NT2/D1 (cell line): ENCODE measurements around the gene KIF1A.
"Not testable (repeated sequence)": the region's sequence is repeated elsewhere in the genome, so short reads cannot be mapped to it uniquely, and the experiment has no call there.

Experiments
- DNase-seq: peaks from one replicate; pipeline ENCODE4 v3.0.0-alpha.2; 2011; ENCODE audit warnings: low read depth, low spot score
- H3K27me3 ChIP-seq: 2 replicates; pipeline ENCODE4 v1.6.0; 2011; ENCODE audit warnings: mild to moderate bottlenecking; ENCODE audit not compliant: insufficient read length, insufficient read depth
- H3K36me3 ChIP-seq: 2 replicates; pipeline ENCODE4 v1.6.1; 2011; ENCODE audit warnings: mild to moderate bottlenecking, low read length, mixed read lengths; ENCODE audit not compliant: insufficient read depth, insufficient read length
- H3K4me1 ChIP-seq: 2 replicates; pipeline ENCODE4 v1.5.1; 2011; ENCODE audit not compliant: insufficient read depth, insufficient read length
- H3K4me3 ChIP-seq: 2 replicates; pipeline ENCODE4 v1.5.1; 2011; ENCODE audit warnings: low read depth; ENCODE audit not compliant: insufficient read length
- H3K9ac ChIP-seq: 2 replicates; pipeline ENCODE4 v1.6.0; 2011; ENCODE audit warnings: low read depth; ENCODE audit not compliant: insufficient read length
- H3K9me3 ChIP-seq: 2 replicates; pipeline ENCODE4 v1.5.1; 2011; ENCODE audit warnings: mild to moderate bottlenecking, low read length; ENCODE audit not compliant: insufficient read depth
- SUZ12 ChIP-seq: IDR thresholded peaks from 2 replicates; pipeline ENCODE4 v1.6.1; 2011; ENCODE audit not compliant: insufficient read length, insufficient read depth; ENCODE audit errors: extremely low read depth
- YY1 ChIP-seq: IDR thresholded peaks from 2 replicates; pipeline ENCODE4 v1.6.1; 2011; ENCODE audit not compliant: insufficient read length, insufficient read depth
- ZNF274 ChIP-seq: IDR thresholded peaks from 2 replicates; pipeline ENCODE4 v1.6.1; 2011; ENCODE audit warnings: mild to moderate bottlenecking, low read depth, low read length

The KIF1A gene

DNA sequence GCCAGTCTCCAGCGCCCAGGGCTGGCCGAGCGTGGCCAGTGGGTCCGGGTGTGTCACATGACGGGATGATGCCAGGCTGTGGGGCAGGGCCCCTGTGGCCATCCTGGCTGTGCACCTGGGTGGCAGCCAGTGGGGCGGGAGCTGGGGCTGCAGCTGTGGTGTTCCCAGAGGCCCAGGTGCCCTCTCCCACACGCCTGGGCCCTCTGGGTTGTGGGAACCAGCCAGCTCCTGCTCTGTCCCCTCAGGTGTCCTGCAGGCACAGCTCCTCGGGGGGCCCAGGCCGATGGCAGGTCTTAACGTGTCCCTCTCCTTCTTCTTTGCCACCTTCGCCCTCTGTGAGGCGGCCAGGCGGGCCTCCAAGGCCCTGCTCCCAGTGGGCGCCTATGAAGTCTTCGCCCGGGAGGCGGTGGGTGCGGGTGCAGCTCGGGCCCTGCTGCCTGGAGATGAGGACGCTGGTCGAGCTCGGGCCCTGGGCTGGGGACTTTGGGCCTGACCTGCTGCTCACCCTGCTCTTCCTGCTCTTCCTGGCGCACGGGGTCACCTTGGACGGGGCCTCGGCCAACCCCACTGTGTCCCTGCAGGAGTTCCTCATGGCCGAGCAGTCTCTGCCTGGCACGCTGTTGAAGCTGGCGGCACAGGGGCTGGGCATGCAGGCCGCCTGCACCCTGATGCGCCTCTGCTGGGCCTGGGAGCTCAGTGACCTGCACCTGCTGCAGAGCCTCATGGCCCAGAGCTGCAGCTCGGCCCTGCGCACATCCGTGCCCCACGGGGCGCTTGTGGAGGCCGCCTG, 128.2 kb downstream of the KIF1A start, which contains the start of gene AQP12A:
AQP12A (plus strand) TSS at position 236 of the 790 bp plus-strand sequence; CDS start at position 284, 48 bp downstream.
- not testable (repeated sequence) for H3K36me3 ChIP-seq, DNase-seq, H3K9me3 ChIP-seq, H3K9ac ChIP-seq, H3K4me1 ChIP-seq, H3K27me3 ChIP-seq, H3K4me3 ChIP-seq

- not testable (repeated sequence) for H3K36me3 ChIP-seq, H3K9ac ChIP-seq, H3K9me3 ChIP-seq, DNase-seq, H3K4me3 ChIP-seq, H3K27me3 ChIP-seq, H3K4me1 ChIP-seq
Observed at GRCh38 chr2:240691075-240691427, 129.0 kb downstream of the KIF1A start.

- not testable (repeated sequence) for H3K36me3 ChIP-seq, H3K27me3 ChIP-seq, H3K9ac ChIP-seq, H3K4me1 ChIP-seq, H3K4me3 ChIP-seq, H3K9me3 ChIP-seq, DNase-seq
Observed at GRCh38 chr2:240690421-240691074, 129.5 kb downstream of the KIF1A start.

DNA sequence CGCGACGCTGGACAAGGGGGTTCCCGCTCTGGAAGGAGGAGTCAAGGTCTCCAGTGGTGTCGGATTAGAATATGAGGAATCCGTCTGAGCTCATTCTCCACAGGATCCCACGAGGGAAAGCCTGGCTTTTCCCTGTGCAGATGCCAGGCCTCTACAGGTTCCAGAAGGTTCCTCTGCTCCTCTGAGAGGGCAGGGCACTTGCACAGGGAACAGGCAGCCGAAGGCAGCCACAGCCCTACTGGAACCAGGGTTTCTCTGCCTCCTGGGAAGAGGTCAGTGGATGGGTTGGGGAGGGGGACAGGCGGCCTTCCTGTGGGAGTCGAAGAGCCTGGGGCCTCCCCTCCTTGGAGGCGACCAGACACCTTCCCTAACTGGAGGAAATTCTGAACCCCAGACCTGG, 130.0 kb downstream of the KIF1A start:
- no peaks in the 10 kb centered on the region for H3K36me3 ChIP-seq
- H3K9ac ChIP-seq: no peak overlapping the region
- DNase-seq: no peak
- H3K9me3 ChIP-seq: no peaks in the 10 kb centered on the region
- H3K4me1 ChIP-seq: peaks cover 3% of the 10 kb centered on the region
- H3K4me3 ChIP-seq: no peak overlapping the region
- no peaks in the 10 kb centered on the region for H3K27me3 ChIP-seq
- TF ChIP-seq YY1 (no peak), ZNF274 (no peak), SUZ12 (no peak)

DNA sequence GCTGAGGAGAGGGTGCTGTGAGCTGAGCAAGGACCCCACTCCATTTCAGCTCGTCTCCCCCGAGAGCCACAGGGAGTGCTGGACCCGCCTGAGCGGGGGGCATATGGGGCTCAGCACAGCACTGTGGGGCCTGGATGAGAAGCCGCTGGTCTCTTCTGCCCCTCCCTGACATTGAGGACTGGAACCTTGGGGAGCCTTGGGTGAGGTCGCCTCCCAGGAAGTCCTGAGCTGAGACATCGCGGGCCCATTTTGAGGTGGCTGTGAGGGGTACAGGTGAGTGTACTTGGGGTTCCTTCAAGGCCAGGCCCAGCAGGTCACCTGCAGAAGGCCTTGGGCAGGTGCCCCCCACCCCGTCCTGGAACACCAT, 131.5 kb downstream of the KIF1A start:
- Histone ChIP-seq H3K9me3 (no peaks in the 10 kb centered on the region), H3K9ac (no peak overlapping the region), H3K36me3 (no peaks in the 10 kb centered on the region), H3K4me3 (no peak overlapping the region), H3K27me3 (no peaks in the 10 kb centered on the region), H3K4me1 (peaks cover 3% of the 10 kb centered on the region)
- TF ChIP-seq SUZ12: no peak
- TF ChIP-seq YY1: no peak
- no peak for TF ChIP-seq ZNF274
- DNase-seq: no peak

GRCh38 chr2:240687741-240688552, 132.1 kb downstream of the KIF1A start:
- no peak for DNase-seq
- no peaks in the 10 kb centered on the region for H3K9me3 ChIP-seq
- H3K36me3 ChIP-seq: no peaks in the 10 kb centered on the region
- TF ChIP-seq SUZ12 (no peak), ZNF274 (no peak), YY1 (no peak)
- no peak overlapping the region for H3K4me3 ChIP-seq
- peaks cover 3% of the 10 kb centered on the region for H3K4me1 ChIP-seq
- no peak overlapping the region for H3K9ac ChIP-seq
- no peaks in the 10 kb centered on the region for H3K27me3 ChIP-seq

- DNase-seq: no peak
- H3K4me3 ChIP-seq: no peak overlapping the region
- no peaks in the 10 kb centered on the region for H3K27me3 ChIP-seq
- H3K9ac ChIP-seq: no peak overlapping the region
- no peaks in the 10 kb centered on the region for H3K9me3 ChIP-seq
- no peak for TF ChIP-seq SUZ12
- TF ChIP-seq YY1: no peak
- no peak for TF ChIP-seq ZNF274
- H3K4me1 ChIP-seq: peaks cover 3% of the 10 kb centered on the region
- H3K36me3 ChIP-seq: no peaks in the 10 kb centered on the region
Observed at GRCh38 chr2:240687045-240687740, 132.8 kb downstream of the KIF1A start.
